ENCODE measurements around the gene CORO7.

DNA sequence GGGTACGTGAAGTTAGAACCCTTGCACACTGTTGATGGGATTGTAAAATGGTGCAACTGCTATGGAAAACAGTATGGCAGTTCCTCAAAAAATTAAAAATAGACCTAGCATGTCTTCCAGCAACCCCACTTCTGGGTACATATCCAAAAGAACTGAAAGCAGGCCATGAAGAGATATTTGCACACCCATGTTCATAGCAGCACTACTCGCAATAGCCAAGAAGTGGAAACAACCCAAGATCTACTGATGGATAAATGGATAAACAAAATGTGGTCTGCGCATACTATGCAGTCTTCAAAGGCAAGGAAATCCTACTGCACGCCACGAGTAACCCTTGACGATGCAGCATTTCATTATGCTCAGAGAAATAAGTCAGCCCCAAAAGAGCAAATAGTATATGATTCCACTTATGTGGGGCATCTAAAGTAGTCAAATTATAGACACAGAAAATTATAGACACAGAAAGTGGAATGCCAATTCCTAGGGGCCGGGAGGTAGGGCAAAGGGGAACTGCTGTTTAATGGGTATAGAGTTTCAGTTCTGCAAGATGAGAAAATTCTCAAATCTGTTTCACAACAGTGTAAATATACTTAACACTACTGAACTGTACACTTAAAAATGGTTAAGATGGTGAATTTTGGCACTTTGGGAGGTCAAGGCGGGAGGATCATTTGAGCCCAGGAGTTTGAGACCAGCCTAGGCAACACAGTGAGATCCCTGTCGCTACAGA lies 17.2 kb downstream of the CORO7 start:
- TF ChIP-seq EZH2 (IDR thresholded peaks at IDR 0.05; ENCODE audit: low read depth) = no peak
- TF ChIP-seq, protein P1, sequence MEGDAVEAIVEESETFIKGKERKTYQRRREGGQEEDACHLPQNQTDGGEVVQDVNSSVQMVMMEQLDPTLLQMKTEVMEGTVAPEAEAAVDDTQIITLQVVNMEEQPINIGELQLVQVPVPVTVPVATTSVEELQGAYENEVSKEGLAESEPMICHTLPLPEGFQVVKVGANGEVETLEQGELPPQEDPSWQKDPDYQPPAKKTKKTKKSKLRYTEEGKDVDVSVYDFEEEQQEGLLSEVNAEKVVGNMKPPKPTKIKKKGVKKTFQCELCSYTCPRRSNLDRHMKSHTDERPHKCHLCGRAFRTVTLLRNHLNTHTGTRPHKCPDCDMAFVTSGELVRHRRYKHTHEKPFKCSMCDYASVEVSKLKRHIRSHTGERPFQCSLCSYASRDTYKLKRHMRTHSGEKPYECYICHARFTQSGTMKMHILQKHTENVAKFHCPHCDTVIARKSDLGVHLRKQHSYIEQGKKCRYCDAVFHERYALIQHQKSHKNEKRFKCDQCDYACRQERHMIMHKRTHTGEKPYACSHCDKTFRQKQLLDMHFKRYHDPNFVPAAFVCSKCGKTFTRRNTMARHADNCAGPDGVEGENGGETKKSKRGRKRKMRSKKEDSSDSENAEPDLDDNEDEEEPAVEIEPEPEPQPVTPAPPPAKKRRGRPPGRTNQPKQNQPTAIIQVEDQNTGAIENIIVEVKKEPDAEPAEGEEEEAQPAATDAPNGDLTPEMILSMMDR (conservative IDR thresholded peaks at IDR 0.05) = no peak

Data from PC-9 (cell line).